Measurements from ENCODE around the gene KCNQ5. TPM values are rescaled to one million over a fixed set of nuclear protein-coding genes. Genes with fewer than 3 reads are reported as not detected.

The KCNQ5 gene
- total RNA-seq, 1 donor from 2014 or later, result 2.1 TPM

DNA sequence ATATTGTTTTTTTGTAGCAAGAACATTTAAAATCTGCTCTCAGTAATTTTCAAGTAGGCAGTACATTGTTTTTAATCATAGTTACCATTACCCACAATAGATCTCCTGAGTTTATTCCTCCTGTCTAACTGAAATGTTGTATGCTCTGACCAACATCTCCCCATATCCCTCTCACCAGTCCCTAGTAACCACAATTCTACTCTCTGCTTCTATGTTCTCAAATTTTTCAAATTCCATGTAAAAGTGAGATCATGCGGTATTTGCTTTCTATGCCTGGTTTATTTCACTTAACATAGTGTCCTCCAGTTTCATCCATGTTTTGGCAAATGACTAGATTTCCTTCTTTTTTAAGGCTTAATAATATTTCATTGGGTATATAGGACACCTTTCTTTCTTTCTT, 300.5 kb downstream of the KCNQ5 start:
- DNase-seq (ENCODE audit: low read depth), result no peak
- Histone ChIP-seq H3K27me3 (ENCODE audit: control insufficient read depth, insufficient read depth, low read length) (no peaks in the 10 kb centered on the region), H3K4me3 (ENCODE audit: low read depth, low read length) (no peak overlapping the region), H3K36me3 (ENCODE audit: control insufficient read depth, insufficient read depth, low read length) (no peaks in the 10 kb centered on the region)
- TF ChIP-seq CTCF (IDR thresholded peaks at IDR 0.05; ENCODE audit: insufficient read depth, low read length, severe bottlenecking), result no peak
- FAIRE-seq, result no peak

DNA sequence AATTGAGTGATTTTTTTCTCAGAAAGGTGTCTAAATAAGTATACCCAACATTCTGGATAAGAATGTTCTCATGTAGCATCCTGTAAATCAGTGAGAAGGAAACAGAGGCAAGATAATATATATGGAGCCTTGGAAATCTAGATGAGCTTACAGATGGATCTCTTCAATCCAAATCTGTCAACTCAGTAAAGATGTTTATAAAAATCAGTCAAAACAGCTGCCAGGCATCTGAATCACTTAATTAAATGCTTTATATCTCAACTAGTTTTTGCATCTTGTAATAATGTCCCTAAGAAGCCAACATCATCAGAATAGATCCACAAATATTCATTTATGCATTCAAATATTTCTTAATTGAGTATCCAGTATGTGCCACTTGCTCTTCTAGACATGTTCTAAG, 303.3 kb downstream of the KCNQ5 start:
- FAIRE-seq (no peak), DNase-seq (ENCODE audit: low read depth) (no peak)
- no peak overlapping the region for H3K4me3 ChIP-seq (ENCODE audit: low read depth, low read length)
- H3K36me3 ChIP-seq (ENCODE audit: control insufficient read depth, insufficient read depth, low read length), result no peaks in the 10 kb centered on the region
- H3K27me3 ChIP-seq (ENCODE audit: control insufficient read depth, insufficient read depth, low read length), result no peaks in the 10 kb centered on the region
- no peak for TF ChIP-seq CTCF (IDR thresholded peaks at IDR 0.05; ENCODE audit: insufficient read depth, low read length, severe bottlenecking)

- FAIRE-seq (no peak), DNase-seq (ENCODE audit: low read depth) (no peak)
- TF ChIP-seq CTCF (IDR thresholded peaks at IDR 0.05; ENCODE audit: insufficient read depth, low read length, severe bottlenecking), result no peak
- Histone ChIP-seq H3K27me3 (ENCODE audit: control insufficient read depth, insufficient read depth, low read length) (no peaks in the 10 kb centered on the region), H3K4me3 (ENCODE audit: low read depth, low read length) (no peak overlapping the region), H3K36me3 (ENCODE audit: control insufficient read depth, insufficient read depth, low read length) (no peaks in the 10 kb centered on the region)
Observed at GRCh38 chr6:72930556-72931132, 308.8 kb downstream of the KCNQ5 start.

GRCh38 chr6:72931325-72931887, 309.5 kb downstream of the KCNQ5 start:
- no peak for DNase-seq (ENCODE audit: low read depth)
- FAIRE-seq, result no peak
- no peaks in the 10 kb centered on the region for H3K27me3 ChIP-seq (ENCODE audit: control insufficient read depth, insufficient read depth, low read length)
- H3K36me3 ChIP-seq (ENCODE audit: control insufficient read depth, insufficient read depth, low read length), result no peaks in the 10 kb centered on the region
- no peak for TF ChIP-seq CTCF (IDR thresholded peaks at IDR 0.05; ENCODE audit: insufficient read depth, low read length, severe bottlenecking)
- no peak overlapping the region for H3K4me3 ChIP-seq (ENCODE audit: low read depth, low read length)

- H3K4me3 ChIP-seq (ENCODE audit: low read depth, low read length), result no peak overlapping the region
- DNase-seq (ENCODE audit: low read depth) (no peak), FAIRE-seq (no peak)
- H3K36me3 ChIP-seq (ENCODE audit: control insufficient read depth, insufficient read depth, low read length), result no peaks in the 10 kb centered on the region
- no peak for TF ChIP-seq CTCF (IDR thresholded peaks at IDR 0.05; ENCODE audit: insufficient read depth, low read length, severe bottlenecking)
- H3K27me3 ChIP-seq (ENCODE audit: control insufficient read depth, insufficient read depth, low read length), result no peaks in the 10 kb centered on the region
Observed at GRCh38 chr6:72933233-72933632, 311.4 kb downstream of the KCNQ5 start.

Measured in bronchial epithelial cell (primary cell).